T47D (cell line): ENCODE measurements around the gene SYT9.
"Not testable (repeated sequence)": the region's sequence is repeated elsewhere in the genome, so short reads cannot be mapped to it uniquely, and the experiment has no call there.

Source experiments
- DNase-seq, 2 experiments: peaks; one replicate each; pipeline versions ENCODE4 v3.0.0 to v3.0.0-alpha.2; 2011 to 2012; ENCODE audit warnings: low read depth in 1 of 2, low spot score in 1 of 2
- JUND ChIP-seq: IDR thresholded peaks from 2 replicates; pipeline ENCODE4 v1.6.1; 2012; ENCODE audit warnings: low read depth
- in situ Hi-C: cut with HindIII; loops from 2 replicates; pipeline ENCODE4 v1.10.0; 2016; ENCODE audit warnings: low sequenced_read_pairs, low pct_unique_long_range_greater_than_20kb

The SYT9 gene

DNA sequence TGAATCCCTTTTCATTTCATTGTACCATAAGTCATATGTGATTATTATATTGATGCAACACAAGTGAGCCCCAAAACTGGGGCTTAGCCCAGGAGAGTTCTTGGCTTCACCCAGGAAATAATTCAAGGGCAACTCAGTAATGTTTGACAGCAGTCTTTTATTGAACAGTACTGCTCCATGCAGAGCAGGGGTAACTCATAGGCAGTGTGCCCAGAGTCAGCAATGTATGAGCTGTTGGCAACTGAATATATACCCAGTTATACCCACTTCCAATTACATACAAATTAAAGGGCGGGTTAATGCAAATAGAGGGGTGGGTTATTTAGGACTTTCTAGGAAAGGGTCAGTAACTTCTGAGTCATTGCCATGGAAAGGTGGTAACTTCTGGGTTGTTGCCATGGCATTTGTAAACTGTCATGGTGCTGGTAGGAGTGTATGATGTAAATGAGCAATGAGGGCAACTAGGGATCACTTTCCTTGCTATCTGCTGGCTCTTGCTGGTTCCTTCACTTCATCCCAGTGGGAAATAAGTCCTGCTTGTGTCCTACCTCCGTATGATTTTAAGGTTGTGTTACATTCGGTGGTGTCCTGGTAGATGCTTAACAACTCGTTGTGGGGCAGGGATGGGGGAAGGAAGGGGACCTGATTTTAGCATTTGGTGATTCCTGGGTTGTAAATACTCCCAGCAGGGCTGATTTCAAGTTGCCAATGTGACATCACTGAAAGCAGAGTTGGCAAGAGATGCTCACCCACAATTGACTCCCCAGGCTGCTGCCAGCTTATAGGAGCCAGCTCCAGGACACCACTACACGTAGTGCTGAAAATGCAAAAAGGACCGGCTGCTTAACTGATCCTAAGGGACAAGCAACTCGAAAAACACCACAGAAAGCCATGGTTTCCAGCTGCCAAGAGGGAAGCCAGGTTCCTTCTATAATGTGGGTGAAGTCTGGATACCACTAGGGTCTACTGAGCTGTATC, 70.1 kb downstream of the SYT9 start:
- in situ Hi-C loops, result no loop called here
- DNase-seq, result no peak
- TF ChIP-seq JUND, result no peak

- DNase-seq, result no peak
- in situ Hi-C loops, result no loop called here
- TF ChIP-seq JUND, result no peak
These were observed 80.7 kb downstream of the SYT9 start for GRCh38 chr11:7332451-7332850.

DNA sequence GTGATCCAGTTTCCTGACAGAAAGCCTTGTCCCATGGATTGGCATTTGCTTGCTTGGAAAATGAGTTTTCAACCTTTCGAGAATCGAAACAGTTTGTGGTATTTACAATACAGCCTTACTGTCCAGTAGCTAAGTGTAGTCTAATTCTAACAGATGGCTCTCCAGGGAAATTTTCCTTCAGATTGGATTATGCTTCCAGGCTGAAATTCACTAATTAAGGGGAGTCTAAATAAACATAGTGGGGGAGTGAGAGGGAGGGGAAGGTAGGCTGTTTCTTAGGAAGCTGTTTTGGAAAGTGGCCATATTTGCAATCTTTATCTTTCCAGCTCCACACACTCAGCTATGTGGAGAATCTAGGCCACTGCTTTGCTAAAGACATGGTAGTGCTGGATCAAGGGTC, 81.3 kb downstream of the SYT9 start:
- in situ Hi-C loops, result no loop called here
- DNase-seq, result no peak

GRCh38 chr11:7335442-7335841, 83.7 kb downstream of the SYT9 start:
- DNase-seq, in situ Hi-C loops: not testable (repeated sequence)

More for the DNA sequence above, 81.3 kb downstream of the SYT9 start:
- no peak for TF ChIP-seq JUND

DNA sequence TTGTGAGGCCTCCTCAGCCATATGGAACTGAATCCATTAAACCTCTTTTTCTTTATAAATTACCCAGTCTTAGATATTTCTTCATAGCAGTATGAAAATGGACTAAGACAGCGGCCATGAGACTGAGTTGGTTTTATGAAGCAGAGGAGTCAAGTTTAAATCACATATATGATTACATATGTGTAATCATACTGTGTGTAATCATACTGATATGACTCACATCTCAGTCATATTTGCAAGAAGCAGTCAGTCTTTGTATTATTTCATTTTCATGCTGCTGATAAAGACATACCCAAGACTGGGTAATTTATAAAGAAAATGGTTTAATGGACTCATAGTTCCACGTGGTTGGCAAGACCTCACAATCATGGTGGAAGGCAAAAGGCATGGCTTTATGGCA, 89.8 kb downstream of the SYT9 start:
- TF ChIP-seq JUND, result no peak
- in situ Hi-C loops, result no loop called here
- DNase-seq, result no peak

DNA sequence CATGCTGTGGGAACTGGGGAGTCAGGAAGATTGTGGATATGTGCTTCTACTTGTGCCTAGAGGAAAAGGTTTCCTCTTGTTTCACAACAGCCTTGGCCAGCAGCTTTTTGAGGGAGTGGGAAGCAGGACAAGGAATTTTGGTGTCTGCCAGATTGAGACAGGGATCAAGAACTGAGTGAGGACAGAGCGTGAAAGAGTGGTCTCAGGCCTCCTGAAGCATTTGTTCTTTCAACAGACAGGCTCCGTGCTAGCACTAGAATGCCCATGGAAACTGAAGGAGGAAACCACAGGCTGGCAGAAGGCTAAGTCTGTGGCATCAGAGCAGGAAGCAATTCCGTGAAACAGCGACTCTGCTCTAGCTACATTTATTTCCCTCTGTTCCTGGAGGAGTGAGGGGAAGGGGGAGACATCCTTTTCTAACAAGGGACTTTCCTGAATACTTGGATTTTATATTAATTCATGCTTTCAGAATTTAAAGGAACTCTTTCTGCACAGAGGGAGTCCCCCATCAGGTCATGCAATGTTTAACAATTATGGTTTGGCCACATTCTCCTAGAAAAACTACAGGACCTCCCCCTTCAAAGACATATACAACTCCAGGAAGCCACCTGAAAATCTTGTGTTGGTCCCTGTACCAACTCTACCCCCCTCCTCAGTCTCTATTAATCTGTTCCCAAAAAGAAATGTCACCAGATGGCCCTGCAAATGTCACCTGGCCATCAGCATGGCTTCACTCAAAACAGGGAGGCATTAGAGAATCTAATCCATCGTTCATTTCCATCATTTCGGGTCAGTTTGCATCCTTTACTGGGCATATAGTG, 96.1 kb downstream of the SYT9 start:
- in situ Hi-C loops, result no loop called here
- no peak for DNase-seq
- TF ChIP-seq JUND, result no peak

DNA sequence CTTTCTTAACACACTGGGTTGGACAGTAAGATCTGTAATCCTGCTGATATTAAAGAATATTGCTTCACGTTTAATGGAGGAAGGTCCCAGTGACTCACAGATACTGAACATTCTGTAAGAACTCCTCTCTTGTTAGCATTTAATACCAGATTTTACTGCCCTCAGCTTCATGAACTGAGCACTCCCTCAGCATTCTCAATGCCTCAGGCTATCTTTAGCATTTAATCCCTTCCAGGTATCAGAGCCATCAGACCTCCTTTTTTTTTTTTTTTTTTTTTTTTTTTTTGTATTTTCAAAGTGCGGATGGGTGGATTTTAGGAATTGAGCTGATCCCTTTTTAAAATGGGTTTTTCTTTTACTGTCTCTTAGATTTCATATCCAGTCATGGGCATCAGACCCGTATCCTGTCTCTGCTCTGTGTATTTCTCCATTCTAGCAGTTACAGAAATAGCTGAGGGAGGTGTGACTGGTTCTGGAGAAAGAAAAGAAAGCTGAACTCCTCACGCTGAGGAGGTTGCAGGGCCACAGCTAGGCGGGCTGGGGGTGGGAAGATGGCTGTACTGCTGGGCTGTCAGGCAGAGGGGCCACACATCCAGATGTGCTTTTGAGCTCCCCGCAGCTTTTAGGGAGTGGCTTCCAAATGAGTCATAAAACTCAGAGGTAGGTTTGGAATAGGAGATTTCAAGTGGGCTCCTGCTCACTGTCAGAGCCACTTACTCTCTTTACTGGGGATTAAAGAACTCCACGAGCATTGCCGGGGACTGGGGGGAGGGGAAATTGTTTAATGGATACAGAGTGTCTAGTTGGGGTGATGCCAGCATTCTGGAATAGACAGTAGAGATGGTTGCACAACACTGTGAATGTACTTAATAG, 97.0 kb downstream of the SYT9 start:
- no peak for DNase-seq
- in situ Hi-C loops, result no loop called here
- no peak for TF ChIP-seq JUND

DNA sequence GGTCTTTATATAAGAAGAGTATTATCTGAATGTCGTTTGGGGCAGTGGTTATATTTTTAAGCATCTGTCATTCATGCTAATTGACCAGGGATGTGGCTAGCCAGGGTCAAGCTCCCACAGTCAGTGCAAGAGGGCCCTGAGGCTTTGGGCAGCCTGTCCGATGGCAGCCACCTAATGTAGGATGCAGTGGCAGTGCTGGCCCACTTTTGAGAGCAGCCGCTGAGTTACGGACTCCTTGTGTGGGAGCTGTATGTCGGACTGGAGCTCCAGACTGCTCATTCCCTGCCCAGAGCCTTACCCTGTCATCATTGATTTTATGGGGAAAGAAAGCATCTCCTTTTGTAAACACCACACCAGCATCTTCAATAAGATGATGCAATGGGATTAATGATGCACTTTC, 99.5 kb downstream of the SYT9 start:
- no peak for TF ChIP-seq JUND
- in situ Hi-C loops, result no loop called here
- no peak for DNase-seq

- TF ChIP-seq JUND, result no peak
- peak; percentile 7 to 60 for DNase-seq
- in situ Hi-C loops, result no loop called here
These were observed 101.4 kb downstream of the SYT9 start for GRCh38 chr11:7353100-7353499.

GRCh38 chr11:7364660-7365059, 113.0 kb downstream of the SYT9 start:
- in situ Hi-C loops, result no loop called here
- no peak for TF ChIP-seq JUND
- DNase-seq, result no peak

GRCh38 chr11:7367803-7368202, 116.1 kb downstream of the SYT9 start:
- in situ Hi-C loops, result no loop called here
- no peak for TF ChIP-seq JUND
- no peak for DNase-seq

DNA sequence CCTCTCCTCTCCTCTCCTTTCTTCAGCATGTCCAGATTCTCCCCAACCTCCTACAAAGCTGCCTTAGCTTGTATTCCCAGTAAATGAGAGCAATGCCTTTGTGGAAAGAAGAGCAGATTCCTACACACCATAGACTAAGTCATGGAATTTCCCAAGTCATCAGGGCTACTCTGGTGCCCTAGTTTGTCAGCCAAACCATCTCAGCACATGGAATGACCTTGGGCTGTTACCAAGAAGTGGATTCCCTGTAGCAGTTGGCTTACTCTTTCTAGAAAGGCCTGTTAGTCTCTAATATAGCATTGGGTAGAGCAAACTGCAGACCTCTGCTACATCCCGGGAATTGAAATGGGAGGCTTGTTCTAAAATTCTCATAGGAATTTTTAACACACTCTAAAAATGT, 124.7 kb downstream of the SYT9 start:
- no peak for TF ChIP-seq JUND
- in situ Hi-C loops, result no loop called here
- DNase-seq, result no peak
